K562 (cell line): ENCODE measurements around the gene TARS1. TPM values are rescaled to one million over a fixed set of nuclear protein-coding genes. Genes with fewer than 3 reads are reported as not detected.

ENCODE experiments used
- ATAC-seq: fragments of 200-7000 bp; cut with Tn5 transposase; 3 replicates; pipeline ENCODE4 v1.9.1; 2020; ENCODE audit warnings: moderate library complexity
- BruUV-seq: library from RNA; stranded (reverse); fragments of 400-500 nt; replicated peaks from 2 replicates; lab custom pipeline; 2021; lab: Mats Ljungman, UMichigan
- CTCF ChIA-PET: fragments of 300-600 bp; formaldehyde crosslinking; extraction: SDS; loops from one replicate; lab custom pipeline; 2021; ENCODE audit warnings: low intra/inter-chr PET ratio; lab: Yijun Ruan, JAX
- POLR2A ChIA-PET: fragments of 300-600, 350-650 bp; sonication (Branson Sonifier 250); formaldehyde crosslinking; extraction: SDS; loops from one replicate; lab custom pipeline; 2021; ENCODE audit warnings: antibody characterized with exemption, inconsistent platforms; lab: Yijun Ruan, JAX
- DNase-seq, 4 experiments: peaks; one replicate each; pipeline versions ENCODE4 v3.0.0 to v3.0.0-alpha.2; 2011 to 2018; ENCODE audit warnings: low spot score in 3 of 4, mixed read lengths in 3 of 4; ENCODE audit errors: extremely low read depth in 1 of 4
- FAIRE-seq: peaks from 2 replicates; lab custom pipeline; 2011; peaks lifted over from hg19 to GRCh38; lab: Jason Lieb, UNC
- H2AFZ ChIP-seq: 2 replicates; pipeline ENCODE4 v1.6.0; 2011; ENCODE audit warnings: low read depth, low read length, control low read depth, inconsistent platforms
- H3K27ac ChIP-seq: fragments of 200-600 bp; 3 replicates; pipeline ENCODE4 v1.8.0; 2011; ENCODE audit warnings: low read depth, mild to moderate bottlenecking, control low read depth, inconsistent platforms, low read length, moderate library complexity, mixed read lengths; ENCODE audit errors: extremely low read depth
- H3K27me3 ChIP-seq, 2 experiments: fragments of 300-600 bp in 1 of 2; 2 replicates in 1 of 2; 3 replicates in 1 of 2; pipeline versions ENCODE4 v1.6.0 to v1.8.0; 2011; ENCODE audit warnings: inconsistent platforms in 2 of 2, low read length in 2 of 2, mild to moderate bottlenecking in 1 of 2, mixed read lengths in 1 of 2, moderate library complexity in 1 of 2; ENCODE audit not compliant: control insufficient read depth in 2 of 2, insufficient read depth in 2 of 2
- H3K36me3 ChIP-seq: fragments of 300-600 bp; 3 replicates; pipeline ENCODE4 v1.8.0; 2011; ENCODE audit warnings: mild to moderate bottlenecking, low read length, inconsistent platforms; ENCODE audit not compliant: control insufficient read depth, insufficient read depth
- H3K4me1 ChIP-seq, 2 experiments: fragments of 200-600 bp in 1 of 2; replicated peaks in 1 of 2; 2 replicates in 1 of 2; 3 replicates in 1 of 2; pipeline versions ENCODE4 v1.5.1 to v1.8.0; 2011; ENCODE audit warnings: inconsistent platforms in 2 of 2, low read length in 2 of 2, mild to moderate bottlenecking in 1 of 2, mixed read lengths in 1 of 2, moderate library complexity in 1 of 2; ENCODE audit not compliant: control insufficient read depth in 2 of 2, insufficient read depth in 2 of 2
- H3K4me2 ChIP-seq: 2 replicates; pipeline ENCODE4 v1.6.1; 2011; ENCODE audit warnings: low read length, control low read depth, inconsistent platforms, mixed read lengths; ENCODE audit not compliant: insufficient read depth
- H3K4me3 ChIP-seq: fragments of 200-600 bp; sonication (generic), shearing (Covaris generic); 2 replicates; pipeline ENCODE4 v1.5.1; 2016; ENCODE audit warnings: control low read depth, inconsistent platforms
- H3K79me2 ChIP-seq: fragments of 200-600 bp; 3 replicates; pipeline ENCODE4 v1.8.0; 2011; ENCODE audit warnings: low read length, inconsistent platforms; ENCODE audit not compliant: control insufficient read depth, insufficient read depth
- H3K9ac ChIP-seq, 2 experiments: 2 replicates each; pipeline versions ENCODE4 v1.6.0 to v1.6.1; 2011; ENCODE audit warnings: low read depth in 2 of 2, low read length in 2 of 2, control low read depth in 1 of 2, inconsistent platforms in 1 of 2, mild to moderate bottlenecking in 1 of 2, mixed read lengths in 1 of 2; ENCODE audit not compliant: insufficient read depth in 1 of 2
- H3K9me1 ChIP-seq: one replicate; pipeline ENCODE4 v1.6.0; 2011; ENCODE audit warnings: inconsistent platforms, mild to moderate bottlenecking, low read length, moderate library complexity; ENCODE audit not compliant: control insufficient read depth, insufficient read depth
- H3K9me3 ChIP-seq: replicated peaks from 2 replicates; pipeline ENCODE4 v1.5.1; 2011; ENCODE audit warnings: low read depth, low read length, inconsistent platforms; ENCODE audit not compliant: control insufficient read depth, insufficient read depth
- H4K20me1 ChIP-seq: replicated peaks from 2 replicates; pipeline ENCODE4 v1.6.1; 2011; ENCODE audit warnings: low read length, inconsistent platforms, mixed read lengths; ENCODE audit not compliant: control insufficient read depth, insufficient read depth
- CEBPG ChIP-seq, 3 experiments: fragments of 200-800 bp in 1 of 3; sonication (Bioruptor generic) in 1 of 3; sonication (generic) in 1 of 3; formaldehyde crosslinking in 1 of 3; IDR thresholded peaks in 2 of 3; conservative IDR thresholded peaks in 1 of 3; 2 replicates each; pipeline versions ENCODE4 v1.6.1 to v1.8.0; 2016 to 2022; ENCODE audit warnings: missing compliant biosample characterization in 2 of 3, missing genetic modification characterization in 2 of 3, mild to moderate bottlenecking in 1 of 3, missing genetic modification reagents in 1 of 3
- HNRNPH1 ChIP-seq: fragments of 200-400 bp; formaldehyde crosslinking; optimal IDR thresholded peaks from 2 replicates; pipeline ENCODE3; 2017; ENCODE audit warnings: low read depth, mild to moderate bottlenecking, low read length, moderate library complexity
- HOMEZ ChIP-seq: fragments of 250-450 bp; sonication (Bioruptor Pico); IDR thresholded peaks from 2 replicates; pipeline ENCODE4 v1.4.0; 2020; ENCODE audit warnings: mild to moderate bottlenecking, moderate library complexity
- PYGO2 ChIP-seq: fragments of 450-650 bp; IDR thresholded peaks from 2 replicates; pipeline ENCODE4 v1.6.1; 2016; ENCODE audit warnings: mild to moderate bottlenecking, missing genetic modification characterization, moderate library complexity, missing compliant biosample characterization
- RAD21 ChIP-seq, 2 experiments: fragments of 250-450 bp in 1 of 2; fragments of 450-650 bp in 1 of 2; sonication (Bioruptor Pico) in 1 of 2; formaldehyde crosslinking in 1 of 2; IDR thresholded peaks in 1 of 2; conservative IDR thresholded peaks in 1 of 2; 2 replicates each; pipeline versions ENCODE4 v1.4.0 to v1.8.0; 2020 to 2022; ENCODE audit warnings: mild to moderate bottlenecking in 2 of 2, moderate library complexity in 1 of 2
- ZNF282 ChIP-seq: sonication (generic); formaldehyde crosslinking; IDR thresholded peaks from 2 replicates; pipeline ENCODE4 v1.8.1; 2023; ENCODE audit warnings: missing genetic modification reagents
- WGBS: fragments of 100-300 bp; shearing (Covaris generic); methylation state at CpG from one replicate; pipeline ENCODE4 v1.1.6; 2016; ENCODE audit warnings: low coverage, mixed read lengths; ENCODE audit not compliant: insufficient coverage; ENCODE audit errors: missing lambda C conversion rate; 5-methylcytosine and 5-hydroxymethylcytosine counted together
- in situ Hi-C: fragments of 300-500 bp; cut with MboI; formaldehyde crosslinking; loops from 4 replicates; pipeline ENCODE4 v1.15.0; 2018; ENCODE audit warnings: inconsistent platforms, mixed read lengths
- intact Hi-C: fragments of 100-400 bp; cut with micrococcal nuclease; formaldehyde crosslinking; loops from 2 replicates; pipeline ENCODE4 v1.14.2; 2022
- polyA plus RNA-seq, 8 experiments: library from polyadenylated mRNA; depleted of rRNA in 4 of 8; stranded (reverse) in 5 of 8; unstranded in 3 of 8; fragments of >200 nt; fragmentation: Nextera tagmentation in 2 of 8; fragmentation: Illumina TruSeq in 1 of 8; extraction: Ambion mirVana in 2 of 8; extraction: Trizol in 1 of 8; gene quantifications; 2 replicates each; pipeline versions ENCODE4 v1.2.1 to v1.2.3, GENCODE V29; 2011 to 2014; ENCODE audit warnings: inconsistent platforms in 1 of 8, missing spikeins in 1 of 8
- total RNA-seq, 7 experiments: library from RNA; depleted of rRNA in 6 of 7; stranded (reverse); fragments of >200 nt in 6 of 7; fragmentation: Illumina TruSeq in 2 of 7; extraction: Trizol in 2 of 7; gene quantifications; 2 replicates each; pipeline versions ENCODE4 v1.2.1 to v1.2.3, GENCODE V29; 2011 to 2021; ENCODE audit warnings: low replicate concordance in 1 of 7

TARS1 gene
- total and polyA plus RNA-seq, 9 of the 15 experiments (the other 6 are each of a cell fraction or from before 2014, with no cell fraction given): 263 to 518 (median 439) TPM

- no peaks in the 10 kb centered on the region for H3K36me3 ChIP-seq
- CTCF ChIA-PET: no interaction called here
- no peak overlapping the region for H2AFZ ChIP-seq
- in situ Hi-C loops: no loop called here
- H3K9me3 ChIP-seq: no peaks in the 10 kb centered on the region
- no peaks in the 10 kb centered on the region for H3K9me1 ChIP-seq
- H3K27ac ChIP-seq: no peak overlapping the region
- WGBS: 0% methylated on average over 1 of the region's 1 CpG
- TF ChIP-seq HOMEZ (CRISPR knock-in tag) (no peak), ZNF282 (CRISPR knock-in tag) (no peak), CEBPG (CRISPR knock-in tag; IDR thresholded peaks at IDR 0.05) (no peak), CEBPG (tag; conservative IDR thresholded peaks at IDR 0.05 in 1 of 2, IDR thresholded peaks at IDR 0.05 in 1 of 2) (peak in 1 of 2 experiments; percentile 47; a peak in 1 of 4 replicates), RAD21 (CRISPR knock-in tag; conservative IDR thresholded peaks at IDR 0.05 in 1 of 2, IDR thresholded peaks at IDR 0.05 in 1 of 2) (no peak), HNRNPH1 (no peak), PYGO2 (tag) (no peak)
- intact Hi-C loops: no loop called here
- POLR2A ChIA-PET: no interaction called here
- H3K9ac ChIP-seq: no peak overlapping the region
- no peaks in the 10 kb centered on the region for H4K20me1 ChIP-seq
- no peaks in the 10 kb centered on the region; a peak in 1 of 5 replicates for H3K27me3 ChIP-seq
- no TSS peak for BruUV-seq
- H3K4me2 ChIP-seq: no peak overlapping the region
- no peak for DNase-seq
- FAIRE-seq: no peak
- no peaks in the 10 kb centered on the region for H3K79me2 ChIP-seq
- no peak overlapping the region for H3K4me3 ChIP-seq
- ATAC-seq: no peak
- H3K4me1 ChIP-seq: no peaks in the 10 kb centered on the region
Measured at GRCh38 chr5:33494466-33494865, 53.7 kb downstream of the TARS1 start.
